ENCODE data around the gene VCPKMT. TPM values are rescaled to one million over a fixed set of nuclear protein-coding genes. Genes with fewer than 3 reads are reported as not detected.

Gene VCPKMT
- polyA plus RNA-seq, 1 donor from 2014 or later: 36.4 TPM

DNA sequence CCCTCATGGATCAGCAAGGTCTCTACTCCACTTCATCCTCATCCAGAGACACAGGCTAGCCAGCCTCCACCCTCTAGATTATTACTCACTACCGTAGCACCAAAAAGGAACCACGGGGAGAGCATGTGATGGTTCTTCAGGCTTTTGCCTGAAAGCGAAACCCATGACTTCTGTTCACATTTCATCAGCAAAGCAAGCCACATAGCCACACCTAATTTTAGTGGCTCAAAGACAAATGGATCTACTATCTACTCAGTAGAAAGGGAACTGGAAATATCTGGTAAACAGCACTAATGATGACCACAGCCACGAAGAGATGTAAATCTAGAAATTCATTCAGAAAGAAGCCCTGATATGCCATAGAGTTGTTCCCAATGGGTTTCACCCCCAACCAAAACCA lies 51.4 kb downstream of the VCPKMT start:
- H3K79me2 ChIP-seq (replicated peaks; ENCODE audit: insufficient read depth, low read length): no peaks in the 10 kb centered on the region
- no peaks in the 10 kb centered on the region for H3K36me3 ChIP-seq (ENCODE audit: insufficient read depth, low read length)
- H4K20me1 ChIP-seq (ENCODE audit: insufficient read depth): no peaks in the 10 kb centered on the region
- H3K9me2 ChIP-seq (ENCODE audit: insufficient read depth, low read length): no peaks in the 10 kb centered on the region
- TF ChIP-seq, protein P1, sequence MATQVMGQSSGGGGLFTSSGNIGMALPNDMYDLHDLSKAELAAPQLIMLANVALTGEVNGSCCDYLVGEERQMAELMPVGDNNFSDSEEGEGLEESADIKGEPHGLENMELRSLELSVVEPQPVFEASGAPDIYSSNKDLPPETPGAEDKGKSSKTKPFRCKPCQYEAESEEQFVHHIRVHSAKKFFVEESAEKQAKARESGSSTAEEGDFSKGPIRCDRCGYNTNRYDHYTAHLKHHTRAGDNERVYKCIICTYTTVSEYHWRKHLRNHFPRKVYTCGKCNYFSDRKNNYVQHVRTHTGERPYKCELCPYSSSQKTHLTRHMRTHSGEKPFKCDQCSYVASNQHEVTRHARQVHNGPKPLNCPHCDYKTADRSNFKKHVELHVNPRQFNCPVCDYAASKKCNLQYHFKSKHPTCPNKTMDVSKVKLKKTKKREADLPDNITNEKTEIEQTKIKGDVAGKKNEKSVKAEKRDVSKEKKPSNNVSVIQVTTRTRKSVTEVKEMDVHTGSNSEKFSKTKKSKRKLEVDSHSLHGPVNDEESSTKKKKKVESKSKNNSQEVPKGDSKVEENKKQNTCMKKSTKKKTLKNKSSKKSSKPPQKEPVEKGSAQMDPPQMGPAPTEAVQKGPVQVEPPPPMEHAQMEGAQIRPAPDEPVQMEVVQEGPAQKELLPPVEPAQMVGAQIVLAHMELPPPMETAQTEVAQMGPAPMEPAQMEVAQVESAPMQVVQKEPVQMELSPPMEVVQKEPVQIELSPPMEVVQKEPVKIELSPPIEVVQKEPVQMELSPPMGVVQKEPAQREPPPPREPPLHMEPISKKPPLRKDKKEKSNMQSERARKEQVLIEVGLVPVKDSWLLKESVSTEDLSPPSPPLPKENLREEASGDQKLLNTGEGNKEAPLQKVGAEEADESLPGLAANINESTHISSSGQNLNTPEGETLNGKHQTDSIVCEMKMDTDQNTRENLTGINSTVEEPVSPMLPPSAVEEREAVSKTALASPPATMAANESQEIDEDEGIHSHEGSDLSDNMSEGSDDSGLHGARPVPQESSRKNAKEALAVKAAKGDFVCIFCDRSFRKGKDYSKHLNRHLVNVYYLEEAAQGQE (IDR thresholded peaks at IDR 0.05; ENCODE audit: borderline replicate concordance): no peak
- no peak for TF ChIP-seq MXI1 (conservative IDR thresholded peaks at IDR 0.05; ENCODE audit: poor library complexity, severe bottlenecking)
- TF ChIP-seq POLR2AphosphoS5 (IDR thresholded peaks at IDR 0.05): no peak
- H3K9me3 ChIP-seq (ENCODE audit: low read length): no peaks in the 10 kb centered on the region
- H3K4me3 ChIP-seq (ENCODE audit: low read length): no peak overlapping the region
- no peak overlapping the region for H3K27ac ChIP-seq (ENCODE audit: low read length)
- H3F3A ChIP-seq (ENCODE audit: insufficient read depth, low read length, poor library complexity, severe bottlenecking): no peaks in the 10 kb centered on the region
- H3K4me2 ChIP-seq (ENCODE audit: low read length): no peak overlapping the region
- H3K9ac ChIP-seq (ENCODE audit: low read length): no peak overlapping the region
- H2AFZ ChIP-seq (ENCODE audit: low read depth, low read length): no peak overlapping the region
- H3K27me3 ChIP-seq (ENCODE audit: insufficient read depth, low read depth, low read length): no peaks in the 10 kb centered on the region

DNA sequence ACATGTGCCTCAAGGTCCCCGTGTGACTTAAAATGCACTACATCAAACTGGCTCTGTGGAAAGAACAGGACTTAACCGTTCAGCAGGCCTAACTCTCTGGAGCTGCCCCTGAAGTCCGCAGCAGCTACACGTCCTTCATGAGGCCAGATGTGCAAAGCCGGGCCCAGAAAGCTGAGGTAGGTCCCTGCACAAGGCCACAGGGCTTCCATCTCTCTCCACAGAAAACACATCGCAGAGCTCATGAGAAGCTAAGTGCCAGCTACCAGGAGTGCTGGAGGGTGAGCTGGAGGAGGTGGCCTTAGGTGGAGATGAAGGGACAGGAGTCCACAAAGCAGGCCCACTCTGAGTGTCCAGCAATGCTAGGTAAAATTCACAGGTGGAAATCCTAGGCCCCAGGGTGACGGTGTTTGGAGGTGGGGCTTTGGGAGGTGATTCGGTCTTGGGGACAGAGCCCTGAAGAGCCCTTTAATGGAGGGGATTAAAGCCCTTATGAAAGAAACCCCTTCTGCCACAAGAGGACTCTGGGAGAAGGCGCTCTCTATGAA lies 52.4 kb downstream of the VCPKMT start:
- Histone ChIP-seq H3K27ac (ENCODE audit: low read length) (no peak overlapping the region), H2AFZ (ENCODE audit: low read depth, low read length) (no peak overlapping the region), H3K9me2 (ENCODE audit: insufficient read depth, low read length) (no peaks in the 10 kb centered on the region), H3K27me3 (ENCODE audit: insufficient read depth, low read depth, low read length) (no peaks in the 10 kb centered on the region), H3K79me2 (replicated peaks; ENCODE audit: insufficient read depth, low read length) (no peaks in the 10 kb centered on the region), H3K4me3 (ENCODE audit: low read length) (no peak overlapping the region), H4K20me1 (ENCODE audit: insufficient read depth) (no peaks in the 10 kb centered on the region), H3K4me2 (ENCODE audit: low read length) (no peak overlapping the region), H3K36me3 (ENCODE audit: insufficient read depth, low read length) (no peaks in the 10 kb centered on the region), H3F3A (ENCODE audit: insufficient read depth, low read length, poor library complexity, severe bottlenecking) (no peaks in the 10 kb centered on the region), H3K9ac (ENCODE audit: low read length) (no peak overlapping the region), H3K9me3 (ENCODE audit: low read length) (no peaks in the 10 kb centered on the region)
- TF ChIP-seq MXI1 (conservative IDR thresholded peaks at IDR 0.05; ENCODE audit: poor library complexity, severe bottlenecking) (no peak), SMC3 (conservative IDR thresholded peaks at IDR 0.05; ENCODE audit: poor library complexity) (no peak), RAD21 (conservative IDR thresholded peaks at IDR 0.05) (no peak), EZH2 (IDR thresholded peaks at IDR 0.05; ENCODE audit: borderline replicate concordance, insufficient read depth, low read length, poor library complexity, severe bottlenecking) (no peak), POLR2AphosphoS5 (IDR thresholded peaks at IDR 0.05) (no peak), TAF1 (IDR thresholded peaks at IDR 0.05; ENCODE audit: low read depth) (no peak), EP300 (conservative IDR thresholded peaks at IDR 0.05; ENCODE audit: poor library complexity, severe bottlenecking) (no peak)
- TF ChIP-seq, protein P2, sequence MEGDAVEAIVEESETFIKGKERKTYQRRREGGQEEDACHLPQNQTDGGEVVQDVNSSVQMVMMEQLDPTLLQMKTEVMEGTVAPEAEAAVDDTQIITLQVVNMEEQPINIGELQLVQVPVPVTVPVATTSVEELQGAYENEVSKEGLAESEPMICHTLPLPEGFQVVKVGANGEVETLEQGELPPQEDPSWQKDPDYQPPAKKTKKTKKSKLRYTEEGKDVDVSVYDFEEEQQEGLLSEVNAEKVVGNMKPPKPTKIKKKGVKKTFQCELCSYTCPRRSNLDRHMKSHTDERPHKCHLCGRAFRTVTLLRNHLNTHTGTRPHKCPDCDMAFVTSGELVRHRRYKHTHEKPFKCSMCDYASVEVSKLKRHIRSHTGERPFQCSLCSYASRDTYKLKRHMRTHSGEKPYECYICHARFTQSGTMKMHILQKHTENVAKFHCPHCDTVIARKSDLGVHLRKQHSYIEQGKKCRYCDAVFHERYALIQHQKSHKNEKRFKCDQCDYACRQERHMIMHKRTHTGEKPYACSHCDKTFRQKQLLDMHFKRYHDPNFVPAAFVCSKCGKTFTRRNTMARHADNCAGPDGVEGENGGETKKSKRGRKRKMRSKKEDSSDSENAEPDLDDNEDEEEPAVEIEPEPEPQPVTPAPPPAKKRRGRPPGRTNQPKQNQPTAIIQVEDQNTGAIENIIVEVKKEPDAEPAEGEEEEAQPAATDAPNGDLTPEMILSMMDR (IDR thresholded peaks at IDR 0.05; ENCODE audit: poor library complexity, severe bottlenecking): no peak
- TF ChIP-seq, protein P1 (IDR thresholded peaks at IDR 0.05; ENCODE audit: borderline replicate concordance): no peak
